Osteoblast (primary cell): ENCODE results near the gene LETM1. TPM values are rescaled to one million over a fixed set of nuclear protein-coding genes. Genes with fewer than 3 reads are reported as not detected.

ENCODE experiments used
- DNase-seq: peaks from one replicate; pipeline ENCODE4 v3.0.0; 2011; ENCODE audit warnings: low spot score, mixed read lengths; ENCODE audit not compliant: insufficient read length; ENCODE audit errors: missing footprints
- H2AFZ ChIP-seq: 2 replicates; pipeline ENCODE4 v1.6.0; 2011; ENCODE audit warnings: mild to moderate bottlenecking, low read length
- H3K27ac ChIP-seq: 2 replicates; pipeline ENCODE4 v1.5.1; 2011; ENCODE audit warnings: mild to moderate bottlenecking, low read depth, low read length, moderate library complexity
- H3K27me3 ChIP-seq: 2 replicates; pipeline ENCODE4 v1.6.0; 2012; ENCODE audit warnings: mild to moderate bottlenecking, control low read depth, inconsistent platforms, low read length, moderate library complexity; ENCODE audit not compliant: insufficient read depth
- H3K36me3 ChIP-seq: 2 replicates; pipeline ENCODE4 v1.5.1; 2011; ENCODE audit warnings: mild to moderate bottlenecking, low read length, control low read depth, moderate library complexity; ENCODE audit not compliant: insufficient read depth
- H3K4me1 ChIP-seq: 2 replicates; pipeline ENCODE4 v1.5.1; 2011; ENCODE audit warnings: mild to moderate bottlenecking, low read length, control low read depth, moderate library complexity; ENCODE audit not compliant: insufficient read depth
- H3K4me2 ChIP-seq: 2 replicates; pipeline ENCODE4 v1.6.0; 2011; ENCODE audit warnings: mild to moderate bottlenecking, low read length; ENCODE audit not compliant: insufficient read depth
- H3K4me3 ChIP-seq: fragments of 200-600 bp; sonication (generic); 3 replicates; pipeline ENCODE4 v1.5.1; 2012; ENCODE audit warnings: mild to moderate bottlenecking, low read length, inconsistent platforms; ENCODE audit not compliant: insufficient read depth
- H3K79me2 ChIP-seq: 2 replicates; pipeline ENCODE4 v1.6.0; 2012; ENCODE audit warnings: mild to moderate bottlenecking, low read length, control low read depth, inconsistent platforms; ENCODE audit not compliant: insufficient read depth
- H3K9me3 ChIP-seq: 2 replicates; pipeline ENCODE4 v1.5.1; 2011; ENCODE audit warnings: low read depth, low read length, control low read depth
- H4K20me1 ChIP-seq: 2 replicates; pipeline ENCODE4 v1.6.0; 2012; ENCODE audit warnings: mild to moderate bottlenecking, low read length, control low read depth; ENCODE audit not compliant: insufficient read depth
- CTCF ChIP-seq: IDR thresholded peaks from 2 replicates; pipeline ENCODE4 v1.5.1; 2011; ENCODE audit warnings: mild to moderate bottlenecking, low read depth, low read length, moderate library complexity; ENCODE audit errors: extremely low read depth
- total RNA-seq: library from RNA; depleted of rRNA; stranded (reverse); fragments of >200 nt; gene quantifications from 2 replicates; pipeline ENCODE4 v1.2.3, GENCODE V29; 2012

LETM1 gene
- total RNA-seq, 1 donor = 75.3 TPM

GRCh38 chr4:1792158-1792831, 63.7 kb downstream of the LETM1 start:
- no peaks in the 10 kb centered on the region for H3K4me1 ChIP-seq
- no peaks in the 10 kb centered on the region for H3K9me3 ChIP-seq
- no peak for DNase-seq
- no peak overlapping the region for H3K4me2 ChIP-seq
- H3K27ac ChIP-seq = no peak overlapping the region
- H3K79me2 ChIP-seq = no peaks in the 10 kb centered on the region
- no peak overlapping the region for H2AFZ ChIP-seq
- H3K4me3 ChIP-seq = no peak overlapping the region
- H4K20me1 ChIP-seq = no peaks in the 10 kb centered on the region
- peaks cover 38% of the 10 kb centered on the region for H3K27me3 ChIP-seq
- no peaks in the 10 kb centered on the region for H3K36me3 ChIP-seq
- TF ChIP-seq CTCF = no peak

- no peak for DNase-seq
- Histone ChIP-seq H3K9me3 (no peaks in the 10 kb centered on the region), H3K4me3 (no peak overlapping the region), H4K20me1 (no peaks in the 10 kb centered on the region), H3K36me3 (no peaks in the 10 kb centered on the region), H3K4me1 (no peaks in the 10 kb centered on the region), H3K27ac (no peak overlapping the region), H3K79me2 (no peaks in the 10 kb centered on the region), H3K4me2 (no peak overlapping the region), H2AFZ (no peak overlapping the region), H3K27me3 (peaks cover 17% of the 10 kb centered on the region)
- TF ChIP-seq CTCF = no peak
Measured at GRCh38 chr4:1790005-1790404, 66.0 kb downstream of the LETM1 start.

- Histone ChIP-seq H3K27ac (no peak overlapping the region), H3K4me3 (no peak overlapping the region), H3K79me2 (no peaks in the 10 kb centered on the region), H2AFZ (no peak overlapping the region), H3K9me3 (no peaks in the 10 kb centered on the region), H3K27me3 (peaks cover 13% of the 10 kb centered on the region), H3K36me3 (no peaks in the 10 kb centered on the region), H3K4me2 (no peak overlapping the region), H4K20me1 (no peaks in the 10 kb centered on the region), H3K4me1 (no peaks in the 10 kb centered on the region)
- no peak for TF ChIP-seq CTCF
- no peak for DNase-seq
Measured at GRCh38 chr4:1789552-1789951, 66.4 kb downstream of the LETM1 start.

- Histone ChIP-seq H3K27ac (no peak overlapping the region), H3K4me1 (no peaks in the 10 kb centered on the region), H3K4me3 (no peak overlapping the region), H3K27me3 (peaks cover 7% of the 10 kb centered on the region), H4K20me1 (no peaks in the 10 kb centered on the region), H3K4me2 (no peak overlapping the region), H2AFZ (no peak overlapping the region), H3K36me3 (no peaks in the 10 kb centered on the region), H3K79me2 (no peaks in the 10 kb centered on the region), H3K9me3 (no peaks in the 10 kb centered on the region)
- peak; percentile 92 for DNase-seq
- no peak for TF ChIP-seq CTCF
Measured at GRCh38 chr4:1788254-1788973, 67.5 kb downstream of the LETM1 start.
